AG04450 (cell line): Measurements from ENCODE around the gene CAB39L. TPM values are rescaled to one million over a fixed set of nuclear protein-coding genes. Genes with fewer than 3 reads are reported as not detected.

Experiments used
- CTCF ChIA-PET: fragments of 300-600, 350-600 bp; formaldehyde crosslinking; extraction: SDS; loops from one replicate; lab custom pipeline; 2022; ENCODE audit warnings: antibody characterized with exemption, inconsistent platforms; lab: Charles Lee
- POLR2A ChIA-PET: fragments of 350-600 bp; formaldehyde crosslinking; extraction: SDS; loops from one replicate; lab custom pipeline; 2021; ENCODE audit warnings: antibody characterized with exemption, inconsistent platforms; lab: Yijun Ruan, JAX
- DNase-seq: peaks from one replicate; pipeline ENCODE4 v3.0.0-alpha.2; 2011; ENCODE audit warnings: low read depth, low spot score
- H3K27ac ChIP-seq: one replicate; pipeline ENCODE4 v1.5.1; 2012; ENCODE audit warnings: low read depth, low read length, control low read depth
- H3K27me3 ChIP-seq: one replicate; pipeline ENCODE4 v1.6.0; 2012; ENCODE audit warnings: low read length; ENCODE audit not compliant: control insufficient read depth, insufficient read depth
- H3K4me3 ChIP-seq: 2 replicates; pipeline ENCODE4 v1.5.1; 2011; ENCODE audit warnings: mild to moderate bottlenecking, low read depth, low read length, control low read depth
- H3K9me3 ChIP-seq: 2 replicates; pipeline ENCODE4 v1.5.1; 2012; ENCODE audit warnings: low read length; ENCODE audit not compliant: control insufficient read depth, insufficient read depth
- polyA plus RNA-seq: library from polyadenylated mRNA; depleted of rRNA; stranded (reverse); fragments of >200 nt; gene quantifications from 2 replicates; pipeline ENCODE4 v1.2.3, GENCODE V29; 2011
- TF ChIP-seq, protein P1 (sequence below): IDR thresholded peaks from 2 replicates; pipeline ENCODE4 v1.5.1; 2011; ENCODE audit warnings: low read depth, low read length, control low read depth, inconsistent platforms

Gene CAB39L
- polyA plus RNA-seq, 1 experiment, result 26.3 TPM

DNA sequence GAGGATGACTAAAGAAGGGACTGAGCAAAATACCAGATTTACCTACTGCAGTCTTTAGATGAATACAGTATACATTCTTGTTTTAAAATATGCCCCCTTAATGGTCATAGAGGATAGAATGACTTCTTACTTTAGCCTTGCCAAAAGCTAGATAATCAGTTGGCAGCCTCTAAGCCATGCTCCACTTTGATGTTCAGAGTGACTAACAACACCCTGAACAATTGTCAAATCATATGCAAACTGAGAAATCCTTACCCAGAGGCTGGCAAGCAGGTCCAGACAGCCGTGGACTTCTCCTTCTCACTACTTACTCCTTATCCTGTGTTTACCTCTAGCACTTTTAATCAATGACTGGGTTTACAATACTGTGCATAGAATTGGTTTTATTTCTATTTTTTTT, 28.3 kb upstream of the CAB39L start:
- no peak overlapping the region for H3K4me3 ChIP-seq
- H3K9me3 ChIP-seq, result no peaks in the 10 kb centered on the region
- TF ChIP-seq, protein P1, sequence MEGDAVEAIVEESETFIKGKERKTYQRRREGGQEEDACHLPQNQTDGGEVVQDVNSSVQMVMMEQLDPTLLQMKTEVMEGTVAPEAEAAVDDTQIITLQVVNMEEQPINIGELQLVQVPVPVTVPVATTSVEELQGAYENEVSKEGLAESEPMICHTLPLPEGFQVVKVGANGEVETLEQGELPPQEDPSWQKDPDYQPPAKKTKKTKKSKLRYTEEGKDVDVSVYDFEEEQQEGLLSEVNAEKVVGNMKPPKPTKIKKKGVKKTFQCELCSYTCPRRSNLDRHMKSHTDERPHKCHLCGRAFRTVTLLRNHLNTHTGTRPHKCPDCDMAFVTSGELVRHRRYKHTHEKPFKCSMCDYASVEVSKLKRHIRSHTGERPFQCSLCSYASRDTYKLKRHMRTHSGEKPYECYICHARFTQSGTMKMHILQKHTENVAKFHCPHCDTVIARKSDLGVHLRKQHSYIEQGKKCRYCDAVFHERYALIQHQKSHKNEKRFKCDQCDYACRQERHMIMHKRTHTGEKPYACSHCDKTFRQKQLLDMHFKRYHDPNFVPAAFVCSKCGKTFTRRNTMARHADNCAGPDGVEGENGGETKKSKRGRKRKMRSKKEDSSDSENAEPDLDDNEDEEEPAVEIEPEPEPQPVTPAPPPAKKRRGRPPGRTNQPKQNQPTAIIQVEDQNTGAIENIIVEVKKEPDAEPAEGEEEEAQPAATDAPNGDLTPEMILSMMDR, result no peak
- no peaks in the 10 kb centered on the region for H3K27me3 ChIP-seq
- H3K27ac ChIP-seq, result no peak overlapping the region
- DNase-seq, result no peak
- CTCF ChIA-PET, result no interaction called here
- POLR2A ChIA-PET, result no interaction called here

DNA sequence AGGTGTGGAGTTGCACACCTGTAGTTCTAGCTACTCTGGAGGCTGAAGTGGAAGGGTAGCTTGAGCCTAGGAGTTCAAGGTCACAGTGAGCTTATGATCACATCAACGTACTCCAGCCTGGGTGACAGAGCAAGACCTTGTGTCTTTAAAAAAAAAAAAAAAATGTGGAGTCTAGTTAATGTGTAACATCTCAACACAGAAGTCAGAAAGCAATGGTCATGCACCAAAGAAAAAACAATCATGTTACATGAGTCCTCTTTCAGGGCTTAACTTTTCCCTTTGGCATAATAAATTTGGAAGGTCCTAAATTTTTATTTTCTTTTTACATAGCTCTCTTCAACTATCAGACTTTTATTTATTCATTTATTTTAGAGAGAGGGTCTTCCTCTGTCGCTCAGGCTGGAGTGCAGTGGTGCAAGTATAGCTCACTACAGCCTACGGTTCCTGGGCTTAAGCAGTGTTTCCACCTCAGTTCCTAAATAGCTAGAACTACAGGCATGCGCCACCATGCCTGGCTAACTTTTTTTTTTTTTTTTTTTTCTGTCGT, 22.5 kb upstream of the CAB39L start:
- DNase-seq, result no peak
- Histone ChIP-seq H3K27ac (no peak overlapping the region), H3K27me3 (no peaks in the 10 kb centered on the region), H3K9me3 (peaks cover 8% of the 10 kb centered on the region), H3K4me3 (no peak overlapping the region)
- TF ChIP-seq, protein P1, result no peak
- CTCF ChIA-PET, result interaction anchor here (0.6 to 0.7 kb wide), 2 partner anchors 178 to 227 kb away, joined by 3 to 4 read pairs; no protein-coding TSS in a partner anchor
- POLR2A ChIA-PET, result interaction anchor here (0.7 kb wide), 1 partner anchor 53 kb away, joined by 4 read pairs; no protein-coding TSS in a partner anchor

DNA sequence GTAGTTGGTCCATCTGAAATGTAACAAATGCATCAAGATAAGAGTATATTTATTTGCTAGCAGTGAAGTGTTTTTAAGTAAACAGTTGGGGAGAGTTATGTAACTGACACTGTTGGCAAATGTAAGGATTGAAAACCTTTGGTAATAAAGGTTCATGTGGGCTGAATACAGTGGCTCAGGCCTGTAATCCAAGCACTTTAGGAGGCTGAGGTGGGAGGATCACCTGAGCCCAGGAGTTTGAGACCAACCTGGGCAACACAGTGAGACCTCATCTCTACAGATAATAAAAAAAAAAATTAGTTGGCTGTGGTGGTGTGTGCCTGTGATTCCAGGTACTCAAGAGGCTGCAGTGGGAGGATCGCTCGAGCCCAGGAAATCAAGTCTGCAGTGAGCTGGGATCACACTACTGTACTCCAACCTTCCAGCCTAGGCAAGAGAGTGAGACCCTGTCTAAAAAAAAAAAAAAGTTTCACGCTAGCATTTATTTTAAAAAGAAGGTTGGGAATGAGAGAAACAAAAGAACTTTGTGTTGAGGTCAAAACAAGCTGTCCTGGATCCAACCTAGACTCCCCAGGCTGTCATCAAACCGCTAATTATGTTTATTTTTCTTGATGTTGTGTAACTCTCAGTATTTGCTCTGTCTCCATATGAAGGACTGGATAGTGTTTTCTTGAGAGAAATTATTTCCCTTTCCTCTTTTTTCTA, 20.9 kb upstream of the CAB39L start:
- ChIA-PET CTCF (no interaction called here), POLR2A (no interaction called here)
- no peaks in the 10 kb centered on the region for H3K27me3 ChIP-seq
- H3K27ac ChIP-seq, result no peak overlapping the region
- peaks cover 8% of the 10 kb centered on the region for H3K9me3 ChIP-seq
- H3K4me3 ChIP-seq, result no peak overlapping the region
- TF ChIP-seq, protein P1, result no peak
- no peak for DNase-seq

DNA sequence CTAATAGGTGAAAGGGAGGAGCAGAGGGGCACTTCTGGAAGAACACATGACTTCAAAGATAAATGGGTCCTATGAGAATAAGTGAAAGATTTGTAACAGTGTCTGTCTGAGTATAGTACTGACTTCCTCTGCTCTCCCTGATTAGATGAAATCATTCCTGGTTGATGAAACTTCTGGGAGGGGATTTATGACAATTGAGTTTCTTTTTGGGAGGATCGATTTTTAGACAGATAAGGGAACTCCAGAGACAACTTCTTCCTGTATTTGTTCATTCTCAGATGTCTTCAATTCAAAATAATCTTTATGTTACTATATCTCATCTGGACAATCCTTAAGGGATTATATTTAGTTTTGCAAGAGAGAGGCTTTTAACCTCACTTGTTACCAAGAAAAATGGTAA, 20.2 kb upstream of the CAB39L start:
- CTCF ChIA-PET, result no interaction called here
- Histone ChIP-seq H3K27me3 (no peaks in the 10 kb centered on the region), H3K4me3 (no peak overlapping the region), H3K9me3 (peaks cover 8% of the 10 kb centered on the region), H3K27ac (no peak overlapping the region)
- no peak for DNase-seq
- TF ChIP-seq, protein P1, result no peak
- POLR2A ChIA-PET, result no interaction called here

DNA sequence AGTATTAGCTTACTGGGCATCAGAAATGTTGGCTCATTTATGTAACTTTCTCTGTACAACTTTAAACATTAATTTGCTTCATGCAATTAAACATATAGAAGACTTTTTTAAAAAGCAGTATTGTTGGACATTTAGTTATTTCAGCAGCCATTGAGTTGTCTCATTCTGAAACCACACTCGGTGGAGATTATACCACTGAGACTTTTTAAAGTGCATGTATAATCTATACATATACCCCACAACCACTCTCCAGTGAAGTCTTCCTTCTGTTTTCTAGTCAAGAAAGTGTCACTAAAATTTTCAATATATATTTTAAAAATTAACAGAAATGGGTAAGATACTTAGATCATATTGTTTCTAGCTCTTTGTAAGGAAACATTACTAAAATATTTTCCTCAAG, 15.7 kb upstream of the CAB39L start:
- H3K27ac ChIP-seq, result no peak overlapping the region
- no peaks in the 10 kb centered on the region for H3K27me3 ChIP-seq
- no peak overlapping the region for H3K4me3 ChIP-seq
- H3K9me3 ChIP-seq, result peaks cover 8% of the 10 kb centered on the region
- DNase-seq, result no peak
- TF ChIP-seq, protein P1, result no peak
- ChIA-PET POLR2A (no interaction called here), CTCF (no interaction called here)
